Activated CD8-positive, alpha-beta memory T cell treated with anti-CD3 and anti-CD28 coated beads, Interleukin-2, amount 50 U/mL, for 1 hour (primary cell): ENCODE measurements around the gene ZNF516.

Experiments
- DNase-seq: peaks from one replicate; pipeline ENCODE4 v3.0.0-alpha.2; 2020; ENCODE audit errors: extremely low read depth

The ZNF516 gene

DNA sequence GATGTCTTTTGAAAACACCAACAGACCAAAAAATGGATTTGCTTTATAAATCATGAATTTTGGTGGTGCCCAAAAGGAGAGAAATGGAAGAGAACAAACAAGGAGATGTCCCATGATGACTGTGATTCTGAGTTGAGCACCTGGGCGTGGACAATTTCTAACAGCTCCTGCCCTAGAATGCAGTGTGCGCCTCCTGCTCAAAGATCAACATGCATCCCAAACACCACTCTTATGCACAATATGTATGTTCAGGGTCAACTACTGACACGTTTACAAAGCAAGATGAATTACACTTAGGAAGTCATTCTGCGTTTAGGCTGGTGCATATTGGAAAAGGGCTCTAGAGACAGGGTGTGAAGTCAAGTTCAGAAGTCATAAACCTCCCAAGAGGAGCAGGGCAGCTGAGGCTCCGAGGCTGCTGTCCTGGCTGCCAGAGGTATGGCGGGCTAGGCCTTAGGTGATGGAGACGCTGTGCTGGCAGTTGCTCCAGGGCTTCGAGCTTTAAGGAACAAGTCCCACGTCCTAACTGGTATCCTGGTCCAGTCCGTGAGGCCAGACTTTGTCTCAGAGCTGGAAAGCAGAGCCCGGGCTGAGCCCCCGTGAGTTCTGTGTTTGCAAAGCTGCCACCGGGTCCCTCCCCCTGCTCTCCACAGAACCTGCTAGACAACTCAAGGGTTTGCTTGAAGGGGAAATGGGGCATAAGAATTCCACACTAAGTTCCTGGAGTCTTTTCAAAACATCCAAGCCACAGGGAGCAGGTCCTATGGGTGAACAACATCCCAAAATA lies 74.0 kb downstream of the ZNF516 start:
- DNase-seq, result no peak

DNA sequence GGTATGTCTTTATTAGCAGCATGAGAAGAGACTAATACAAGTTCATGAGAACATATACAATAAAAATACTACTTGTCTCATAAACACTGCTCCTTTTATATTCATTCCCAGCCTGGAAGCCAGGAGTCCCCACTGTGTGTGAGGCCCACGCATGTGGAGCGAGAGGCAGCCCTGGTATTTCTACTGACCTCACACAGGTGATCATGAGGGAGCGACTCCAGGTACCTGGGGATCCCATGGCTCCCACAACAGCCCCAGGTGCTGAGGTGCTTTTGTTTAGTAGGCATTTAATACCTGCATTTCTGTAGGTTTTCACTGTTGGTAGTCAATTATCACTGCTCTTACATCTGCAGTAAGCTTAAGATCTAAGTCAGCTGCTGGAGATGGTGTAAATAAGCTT lies 75.2 kb downstream of the ZNF516 start:
- DNase-seq, result no peak

DNA sequence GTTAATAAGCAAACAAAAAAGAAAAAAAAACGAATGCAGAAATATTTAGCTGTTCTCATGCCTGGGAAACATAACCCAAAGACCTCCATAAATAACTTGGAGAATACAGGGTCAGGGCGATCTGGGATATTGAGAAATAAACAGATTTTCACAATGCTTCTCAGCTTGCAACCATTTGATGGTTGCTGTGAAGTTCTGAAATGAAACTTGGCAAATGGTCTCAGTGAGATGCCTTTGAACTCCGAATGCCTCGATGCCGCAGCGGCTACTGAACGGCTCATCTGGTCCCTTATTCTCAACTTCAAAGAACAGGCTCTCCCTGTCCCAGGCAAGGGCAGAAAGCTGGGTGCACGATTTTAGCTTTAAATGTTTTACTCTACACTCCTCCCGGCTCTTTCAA lies 78.1 kb downstream of the ZNF516 start:
- DNase-seq, result no peak

DNA sequence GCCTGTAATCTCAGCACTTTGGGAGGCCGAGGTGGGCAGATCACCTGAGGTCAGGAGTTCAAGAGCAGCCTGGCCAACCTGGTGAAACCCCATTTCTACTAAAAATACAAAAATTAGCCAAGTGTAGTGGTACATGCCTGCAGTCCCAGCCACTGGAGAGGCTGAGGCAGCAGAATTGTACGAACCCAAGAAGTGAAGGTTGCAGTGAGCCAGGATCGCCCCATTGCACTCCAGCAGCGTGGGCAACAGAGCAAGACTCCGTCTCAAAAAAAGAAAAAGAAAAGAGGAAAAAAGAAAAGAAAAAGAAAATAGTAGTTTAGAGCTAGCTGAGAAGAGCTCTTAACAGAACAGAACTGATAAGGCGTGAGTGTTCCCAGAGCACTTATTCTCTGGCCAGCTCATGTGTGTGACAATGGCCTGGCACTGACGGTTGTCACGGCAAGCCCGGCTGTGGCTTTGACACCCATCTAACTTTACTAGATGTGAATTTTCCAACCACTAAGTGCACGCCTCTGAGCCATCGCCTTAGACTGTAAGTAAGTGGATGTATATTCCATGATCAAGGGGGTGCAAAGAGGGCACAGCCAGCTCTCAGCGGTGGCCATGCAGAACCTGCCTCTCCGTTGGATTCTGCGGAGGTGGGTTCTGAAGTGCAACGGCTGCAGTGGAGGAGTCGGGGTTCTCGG lies 80.0 kb downstream of the ZNF516 start:
- DNase-seq, result no peak

DNA sequence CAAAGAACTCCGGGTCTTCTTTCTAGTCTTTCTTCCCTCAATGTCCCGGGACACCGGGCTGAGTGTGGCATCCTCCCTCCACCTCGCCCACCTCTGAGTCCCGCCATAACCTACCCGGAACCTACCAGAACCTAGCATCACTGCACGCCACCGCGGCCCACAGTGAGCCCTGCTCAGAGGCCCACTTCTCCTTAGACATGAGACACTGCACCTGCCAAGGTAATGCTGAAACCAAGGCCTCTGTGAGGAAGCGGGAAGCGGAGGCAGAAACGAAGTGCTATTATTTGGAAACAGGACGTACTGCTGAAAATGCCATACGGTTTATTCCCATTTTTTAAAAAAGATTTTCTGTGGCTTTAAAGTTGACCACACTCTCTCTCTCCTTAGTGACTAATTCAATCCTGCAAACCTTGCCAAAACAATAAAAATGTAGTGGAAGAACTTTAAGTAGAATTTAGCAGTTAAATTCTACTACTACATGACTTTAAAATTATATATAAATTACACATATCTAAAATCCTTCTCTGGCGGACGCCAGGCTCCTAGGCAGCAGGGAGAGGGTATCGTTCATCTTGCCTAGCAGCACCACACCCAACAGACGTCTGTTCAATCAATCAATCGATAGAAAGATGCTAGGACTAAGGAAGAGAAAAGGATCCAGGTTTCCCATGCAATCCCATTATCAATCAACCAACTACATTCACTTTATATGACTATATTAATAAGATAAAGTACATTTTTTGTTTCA lies 82.0 kb downstream of the ZNF516 start:
- DNase-seq, result no peak

DNA sequence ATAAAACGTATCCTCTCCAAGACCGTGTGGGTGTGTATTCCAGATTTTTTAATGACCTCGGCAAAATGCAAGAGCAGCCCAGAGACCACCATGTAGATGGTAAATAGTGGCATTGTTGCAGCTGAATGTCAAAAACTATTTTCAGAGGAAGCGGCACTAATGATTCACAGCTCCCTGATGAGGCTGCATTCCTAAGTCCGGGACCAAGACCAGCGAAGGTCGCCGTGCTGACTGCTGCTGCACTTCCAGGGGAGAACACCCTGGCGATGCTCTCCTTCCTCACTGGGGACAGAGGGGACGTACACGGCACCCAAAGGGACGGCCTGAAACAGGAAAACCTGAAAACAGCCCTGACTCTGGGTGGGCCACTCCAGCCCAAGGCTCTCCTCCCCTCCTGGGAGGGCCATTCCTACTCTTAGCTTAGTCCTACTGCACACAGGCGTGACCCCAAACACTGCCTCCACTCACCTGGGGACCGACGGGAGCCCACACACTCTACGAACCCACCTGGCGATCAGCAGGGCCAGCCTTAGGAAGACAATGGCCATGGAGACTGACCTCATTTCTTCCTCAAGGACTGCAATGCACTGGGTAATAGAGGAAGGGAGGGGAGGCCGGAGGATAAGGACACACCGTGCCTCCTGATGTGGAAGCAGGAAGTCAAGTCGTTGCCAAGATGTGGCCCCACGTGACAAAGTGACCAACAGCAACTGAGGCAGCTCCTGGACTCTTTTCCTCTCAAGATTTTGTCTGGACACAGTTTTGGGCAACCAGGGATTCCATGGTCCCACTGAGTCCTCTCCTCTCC lies 82.8 kb downstream of the ZNF516 start:
- no peak for DNase-seq

DNA sequence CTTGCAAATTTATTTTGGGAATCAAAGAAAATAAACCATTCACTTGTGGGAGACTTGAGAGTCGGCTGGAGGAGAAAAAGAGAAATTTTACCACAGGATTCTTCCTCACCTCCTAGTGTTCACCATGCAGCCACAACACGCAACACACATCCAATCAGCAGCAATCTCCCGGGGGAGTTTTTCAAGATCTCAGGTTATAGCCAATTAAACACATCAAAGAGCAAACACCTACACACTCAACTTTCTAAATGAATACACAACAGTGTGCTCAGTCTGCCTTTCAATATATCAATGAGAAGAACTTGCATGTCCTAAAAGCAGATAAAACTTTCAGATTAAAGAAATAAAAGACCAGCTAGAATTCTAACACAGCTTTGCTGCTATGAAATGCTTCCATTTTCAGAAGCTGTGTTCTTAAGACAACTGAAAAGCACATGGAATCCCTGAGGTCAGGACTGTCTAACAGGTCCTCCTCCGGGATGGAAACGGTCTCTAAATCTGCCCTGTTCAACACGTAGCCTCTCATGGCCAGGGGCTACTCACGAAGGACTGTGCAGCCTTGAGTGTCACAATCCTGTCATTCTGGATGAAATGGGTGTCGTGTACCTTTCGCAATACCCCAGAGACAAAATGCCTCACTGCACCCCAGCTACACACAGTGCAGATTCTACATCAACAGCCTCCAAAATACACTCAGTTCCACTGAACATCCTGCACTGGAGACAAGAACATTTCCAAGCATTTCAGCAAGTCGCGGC lies 84.2 kb downstream of the ZNF516 start:
- no peak for DNase-seq

DNA sequence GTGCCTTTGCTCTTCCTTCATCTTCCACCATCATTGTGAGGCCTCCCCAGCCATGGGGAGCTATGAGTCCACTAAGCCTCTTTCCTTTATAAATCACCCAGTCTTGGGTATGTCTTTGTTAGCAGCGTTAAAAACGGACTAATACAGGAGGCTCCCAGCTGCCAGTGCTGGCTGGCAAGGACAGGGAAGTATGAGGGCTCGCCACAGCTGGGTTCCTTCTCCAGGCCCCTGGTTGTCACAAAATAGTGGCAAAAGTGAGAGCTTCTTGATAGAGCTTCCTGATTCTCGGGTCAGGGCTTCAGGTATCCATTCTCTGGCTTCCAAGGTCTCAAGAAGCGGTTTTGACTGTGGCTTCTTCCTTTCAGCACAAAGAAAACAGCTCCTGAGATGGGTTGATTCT lies 85.0 kb downstream of the ZNF516 start:
- DNase-seq, result no peak

DNA sequence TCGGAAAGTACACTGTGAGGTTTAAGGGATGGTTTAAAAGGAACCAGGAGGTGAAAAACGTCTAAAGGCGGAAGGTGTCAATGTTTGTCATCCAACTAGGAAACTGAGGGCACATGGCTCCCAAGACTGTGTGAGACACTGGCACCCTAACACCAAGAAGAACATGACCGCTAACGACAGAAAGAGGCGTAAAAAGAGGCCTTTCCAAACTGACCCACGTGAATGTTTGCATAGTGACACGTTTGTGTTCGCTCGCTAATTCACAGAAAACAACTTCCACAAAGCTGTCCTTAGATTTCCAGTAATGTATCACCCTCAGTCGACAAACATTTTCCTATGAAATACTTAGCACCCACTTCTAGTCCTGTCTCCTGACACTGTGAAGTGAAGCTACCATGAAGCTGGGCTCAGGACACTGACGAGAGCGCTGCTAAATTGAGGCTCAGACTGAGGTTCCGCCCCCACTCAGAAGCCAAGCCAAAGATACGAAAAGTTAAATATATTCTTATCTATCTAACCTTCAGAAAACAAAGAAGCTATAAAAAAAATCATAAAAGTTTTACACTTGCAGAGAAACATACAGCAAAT lies 86.5 kb downstream of the ZNF516 start:
- DNase-seq, result no peak

DNA sequence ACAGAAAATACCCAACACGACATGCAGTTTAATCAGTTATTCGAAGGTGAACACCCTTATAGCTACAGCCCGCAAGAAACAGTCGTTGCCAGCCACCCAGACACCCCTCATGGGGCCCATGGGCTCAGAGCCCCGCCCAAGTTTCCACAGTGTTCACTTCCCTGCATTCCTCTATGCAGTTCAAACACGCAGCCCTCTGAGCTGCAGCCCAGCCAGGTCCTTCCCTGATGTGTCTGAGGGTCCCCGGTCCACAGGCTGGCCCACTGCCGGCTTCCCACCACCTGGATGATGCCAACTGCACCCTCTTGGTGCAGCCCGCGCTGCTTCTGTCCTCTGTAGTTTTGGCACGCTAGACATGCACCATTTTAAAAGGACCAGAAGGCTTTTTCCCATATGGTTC lies 87.4 kb downstream of the ZNF516 start:
- DNase-seq, result no peak

DNA sequence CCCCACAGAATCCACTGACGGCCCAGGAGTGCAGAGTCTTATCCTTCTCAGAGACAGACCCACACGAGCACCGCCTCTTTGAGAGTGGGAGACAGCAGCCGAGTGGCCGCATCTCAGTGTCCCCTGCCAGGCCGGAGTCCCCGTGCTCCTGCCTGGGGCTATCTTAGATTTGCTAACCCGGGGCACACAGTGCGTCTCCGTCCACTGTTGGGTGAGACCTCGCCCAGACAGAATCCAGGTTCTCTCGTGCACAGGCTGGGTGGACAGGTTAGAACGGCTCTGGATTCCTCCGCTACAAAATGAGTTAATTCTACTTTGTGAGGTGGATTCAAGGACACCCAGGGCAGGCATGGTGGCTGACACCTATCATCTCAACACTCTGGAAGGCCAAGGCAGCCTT lies 88.3 kb downstream of the ZNF516 start:
- DNase-seq, result no peak

DNA sequence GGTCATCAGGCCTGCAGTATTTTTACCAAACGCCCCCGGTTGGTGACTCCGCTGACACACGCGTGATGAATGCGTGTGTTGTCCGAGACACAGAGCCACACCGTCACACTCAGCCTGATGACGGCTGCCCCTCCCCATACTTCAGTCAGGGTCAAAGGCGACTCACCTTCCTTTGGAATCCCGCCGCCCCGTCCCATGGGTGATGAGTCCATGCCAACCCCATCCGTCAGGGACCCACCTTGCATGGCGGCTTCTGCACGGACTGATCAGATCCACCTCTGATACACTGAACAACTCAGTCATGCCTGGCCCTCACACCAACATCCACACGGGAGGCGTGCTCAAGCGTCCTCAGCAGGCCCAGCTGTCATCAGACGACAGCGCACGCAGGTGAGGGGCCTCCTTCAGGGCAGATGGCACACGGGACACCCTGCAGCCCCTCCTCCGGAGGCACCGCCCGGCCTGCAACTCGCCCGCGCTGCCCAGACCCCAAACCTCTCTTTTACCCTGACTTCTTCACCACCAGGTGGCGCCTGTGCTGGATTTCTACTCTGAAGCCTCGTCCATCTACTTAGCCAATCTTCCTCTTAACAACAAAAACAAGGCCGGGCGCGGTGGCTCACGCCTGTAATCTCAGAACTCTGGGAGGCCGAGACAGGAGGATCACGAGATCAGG lies 89.2 kb downstream of the ZNF516 start:
- peak; percentile 19 for DNase-seq

DNA sequence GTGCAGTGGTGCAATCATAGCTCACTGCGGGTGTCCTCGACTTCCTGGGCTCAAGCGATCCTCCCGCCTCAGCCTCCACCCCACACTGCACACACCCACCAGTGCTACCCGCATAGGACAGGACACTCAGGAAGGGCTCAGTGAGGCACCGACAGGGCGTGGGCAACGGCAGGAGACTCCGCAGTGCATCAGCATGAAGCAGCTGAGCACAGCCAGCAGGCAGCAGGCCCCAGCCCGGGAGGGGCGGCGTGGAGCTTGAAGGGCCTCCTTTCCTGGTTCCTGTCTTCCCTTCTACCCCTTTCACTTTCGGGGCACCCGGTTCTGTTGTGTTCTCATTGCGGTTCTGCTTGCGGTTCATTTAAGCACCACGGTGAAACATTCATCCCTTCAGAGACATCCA lies 89.8 kb downstream of the ZNF516 start:
- no peak for DNase-seq

DNA sequence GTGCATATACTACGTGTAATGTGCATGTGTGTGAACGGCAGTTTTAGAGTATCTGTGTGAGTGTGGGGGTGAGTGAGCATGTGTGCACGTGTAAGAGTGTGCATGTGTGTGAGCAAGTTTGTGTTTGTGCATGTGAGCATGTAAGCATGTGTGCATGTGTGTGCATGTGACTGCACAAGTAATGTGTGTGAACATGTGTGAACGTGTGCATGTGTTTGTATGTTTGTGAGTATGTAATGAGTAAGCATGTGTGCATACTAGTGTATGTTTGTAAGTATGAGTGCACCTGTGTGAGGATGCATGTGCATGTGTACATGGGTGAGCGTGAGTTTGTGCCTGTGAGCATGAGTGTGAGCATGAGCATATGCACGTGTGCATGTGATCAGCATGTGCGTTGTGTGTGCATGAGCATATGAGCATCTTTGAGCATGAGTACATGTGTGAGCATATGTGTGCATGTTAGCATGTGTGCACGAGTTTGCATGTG lies 90.7 kb downstream of the ZNF516 start:
- no peak for DNase-seq

DNA sequence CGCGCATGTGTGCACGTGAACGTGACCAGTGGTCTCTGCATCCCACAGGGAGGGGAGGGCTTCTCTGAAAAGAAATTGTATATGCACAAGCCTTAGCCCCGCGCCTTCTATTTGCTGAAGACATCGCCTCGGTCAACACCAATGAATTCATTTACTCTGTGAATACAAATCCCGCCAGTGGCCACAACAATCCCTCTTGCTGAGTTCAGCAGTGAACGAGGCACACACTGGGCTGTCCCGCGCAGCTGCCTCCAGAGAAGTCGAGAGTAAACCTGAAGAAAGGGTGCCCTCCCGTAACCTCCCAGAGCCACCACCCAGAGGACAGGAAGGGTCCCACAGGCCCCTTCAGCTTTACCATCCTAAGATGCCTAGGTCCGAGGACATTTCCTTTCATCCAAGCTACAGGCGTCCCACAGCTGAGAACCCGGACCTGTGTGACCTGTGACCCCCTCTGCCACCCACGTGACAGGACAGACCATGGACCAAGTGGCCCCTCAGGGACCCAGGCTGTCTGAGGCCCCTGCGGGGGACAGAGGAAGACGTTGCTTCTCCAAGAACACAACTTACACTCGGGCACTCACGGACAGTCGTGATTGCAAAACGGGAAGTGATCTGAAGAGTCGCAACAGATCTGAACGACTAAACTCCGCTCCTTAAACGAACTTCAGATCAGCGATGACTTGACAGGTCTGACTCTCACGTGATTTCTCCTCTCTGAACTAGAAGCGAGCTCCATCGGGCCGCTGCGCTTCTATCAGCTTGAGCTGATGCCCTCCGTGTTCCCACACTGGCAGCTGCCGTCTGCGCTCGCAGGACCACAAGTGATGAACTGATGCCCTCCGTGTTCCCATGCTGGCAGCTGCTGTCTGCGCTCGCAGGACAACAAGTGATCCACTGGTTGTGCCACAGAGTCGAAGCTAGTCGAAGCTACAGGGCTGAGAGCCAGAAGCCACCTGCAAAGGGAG lies 92.7 kb downstream of the ZNF516 start:
- DNase-seq, result no peak

DNA sequence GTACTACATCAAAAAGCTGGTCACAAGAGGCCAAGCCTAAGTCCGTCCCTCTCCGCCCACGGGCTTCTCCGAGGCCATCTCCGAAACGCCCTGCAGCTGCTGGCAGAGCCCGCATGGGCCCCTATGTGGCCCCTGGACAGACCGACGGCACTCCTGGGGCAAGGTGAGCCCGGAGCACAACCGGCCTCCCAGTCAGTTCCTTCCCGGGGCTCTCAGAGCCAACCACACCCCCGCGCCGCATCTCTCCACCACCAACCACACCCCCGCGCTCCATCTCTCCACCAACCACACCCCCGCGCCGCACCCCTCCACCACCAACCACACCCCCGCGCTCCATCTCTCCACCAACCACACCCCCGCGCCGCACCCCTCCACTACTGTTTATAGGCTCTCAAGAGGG lies 93.5 kb downstream of the ZNF516 start:
- DNase-seq, result no peak

DNA sequence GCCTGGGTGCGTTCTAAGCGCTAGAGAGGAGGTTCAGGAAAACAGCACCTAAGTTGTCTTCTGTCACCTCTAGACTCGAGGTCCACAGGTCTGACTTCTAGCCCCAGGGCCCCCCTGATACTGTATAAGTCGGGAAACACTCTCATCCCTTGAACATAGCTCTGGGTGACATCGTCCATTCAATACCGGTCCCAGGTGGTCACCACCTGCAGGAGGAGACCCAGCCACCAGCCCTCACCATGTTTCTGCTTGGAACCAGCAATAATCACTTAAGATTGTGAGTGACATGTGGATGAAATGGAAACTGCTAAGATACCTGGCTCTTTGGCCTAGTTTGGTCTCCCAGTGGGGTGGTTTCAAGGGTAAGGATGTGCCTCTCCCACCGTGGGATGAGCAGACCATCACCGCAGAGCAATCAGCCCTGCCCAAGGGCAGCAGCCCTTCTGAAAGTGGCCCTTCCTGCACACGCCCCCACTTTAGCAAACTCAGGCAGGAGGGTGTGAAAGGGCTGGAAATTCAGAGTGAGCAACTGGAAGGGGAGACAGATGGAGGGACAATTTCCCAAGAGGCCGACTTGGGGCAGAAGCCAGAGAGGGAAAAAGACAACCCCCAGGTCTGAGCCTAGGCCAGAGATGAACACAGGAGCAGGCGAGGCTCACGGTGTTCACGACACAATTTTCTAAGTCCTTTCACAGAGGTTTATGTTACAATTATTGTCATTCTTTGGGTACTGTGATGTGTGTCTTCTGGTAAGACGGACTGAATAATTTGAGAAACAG lies 95.2 kb downstream of the ZNF516 start:
- DNase-seq, result no peak
